ENCODE measurements around the gene RAI14.

Gene RAI14

GRCh38 chr5:34703767-34704713, 47.9 kb downstream of the RAI14 start:
- Histone ChIP-seq H4K20me1 (ENCODE audit: control insufficient read depth, insufficient read depth, low read depth, low read length) (no peaks in the 10 kb centered on the region), H3K4me3 (ENCODE audit: low read length) (no peak overlapping the region), H3K9me3 (ENCODE audit: control insufficient read depth, insufficient read depth, low read length) (no peaks in the 10 kb centered on the region), H3K27me3 (ENCODE audit: control insufficient read depth, low read length) (no peaks in the 10 kb centered on the region), H3K4me1 (ENCODE audit: control insufficient read depth, low read length) (no peaks in the 10 kb centered on the region), H3K9me2 (replicated peaks; ENCODE audit: control insufficient read depth, low read length) (no peaks in the 10 kb centered on the region), H3F3A (ENCODE audit: control insufficient read depth, insufficient read depth) (no peaks in the 10 kb centered on the region), H3K79me2 (ENCODE audit: control insufficient read depth, low read length) (no peaks in the 10 kb centered on the region), H3K36me3 (ENCODE audit: control insufficient read depth, low read length) (no peaks in the 10 kb centered on the region), H3K4me2 (ENCODE audit: low read length) (no peak overlapping the region), H3K27ac (ENCODE audit: low read depth, low read length) (no peak overlapping the region)
- no peak for TF ChIP-seq EZH2phosphoT487 (IDR thresholded peaks at IDR 0.05; ENCODE audit: borderline replicate concordance, low read length)
- TF ChIP-seq CTCF (IDR thresholded peaks at IDR 0.05; ENCODE audit: low read depth, low read length, poor library complexity, severe bottlenecking) = no peak

- Histone ChIP-seq H3K4me2 (ENCODE audit: low read length) (no peak overlapping the region), H3F3A (ENCODE audit: control insufficient read depth, insufficient read depth) (no peaks in the 10 kb centered on the region)
Measured at GRCh38 chr5:34706084-34706483, 50.0 kb downstream of the RAI14 start.

GRCh38 chr5:34707451-34708107, 51.5 kb downstream of the RAI14 start:
- Histone ChIP-seq H3K9me2 (replicated peaks; ENCODE audit: control insufficient read depth, low read length) (no peaks in the 10 kb centered on the region), H3K27me3 (ENCODE audit: control insufficient read depth, low read length) (no peaks in the 10 kb centered on the region), H3K9me3 (ENCODE audit: control insufficient read depth, insufficient read depth, low read length) (no peaks in the 10 kb centered on the region), H3K4me2 (ENCODE audit: low read length) (no peak overlapping the region), H3K36me3 (ENCODE audit: control insufficient read depth, low read length) (no peaks in the 10 kb centered on the region), H3K4me3 (ENCODE audit: low read length) (no peak overlapping the region), H4K20me1 (ENCODE audit: control insufficient read depth, insufficient read depth, low read depth, low read length) (no peaks in the 10 kb centered on the region), H3K79me2 (ENCODE audit: control insufficient read depth, low read length) (no peaks in the 10 kb centered on the region), H3K27ac (ENCODE audit: low read depth, low read length) (no peak overlapping the region), H3F3A (ENCODE audit: control insufficient read depth, insufficient read depth) (no peaks in the 10 kb centered on the region), H3K4me1 (ENCODE audit: control insufficient read depth, low read length) (no peaks in the 10 kb centered on the region)
- TF ChIP-seq CTCF (IDR thresholded peaks at IDR 0.05; ENCODE audit: low read depth, low read length, poor library complexity, severe bottlenecking) = no peak
- no peak for TF ChIP-seq EZH2phosphoT487 (IDR thresholded peaks at IDR 0.05; ENCODE audit: borderline replicate concordance, low read length)

More at GRCh38 chr5:34706084-34706483, 50.0 kb downstream of the RAI14 start:
- no peak overlapping the region for H3K27ac ChIP-seq (ENCODE audit: low read depth, low read length)
- no peaks in the 10 kb centered on the region for H3K36me3 ChIP-seq (ENCODE audit: control insufficient read depth, low read length)
- H3K79me2 ChIP-seq (ENCODE audit: control insufficient read depth, low read length) = no peaks in the 10 kb centered on the region
- H3K27me3 ChIP-seq (ENCODE audit: control insufficient read depth, low read length) = no peaks in the 10 kb centered on the region
- H4K20me1 ChIP-seq (ENCODE audit: control insufficient read depth, insufficient read depth, low read depth, low read length) = no peaks in the 10 kb centered on the region
- H3K9me3 ChIP-seq (ENCODE audit: control insufficient read depth, insufficient read depth, low read length) = no peaks in the 10 kb centered on the region
- no peaks in the 10 kb centered on the region for H3K4me1 ChIP-seq (ENCODE audit: control insufficient read depth, low read length)
- H3K9me2 ChIP-seq (replicated peaks; ENCODE audit: control insufficient read depth, low read length) = no peaks in the 10 kb centered on the region
- H3K4me3 ChIP-seq (ENCODE audit: low read length) = no peak overlapping the region
- TF ChIP-seq EZH2phosphoT487 (IDR thresholded peaks at IDR 0.05; ENCODE audit: borderline replicate concordance, low read length) (no peak), CTCF (IDR thresholded peaks at IDR 0.05; ENCODE audit: low read depth, low read length, poor library complexity, severe bottlenecking) (no peak)
